ENCODE results near the gene CBX2. TPM values are rescaled to one million over a fixed set of nuclear protein-coding genes. Genes with fewer than 3 reads are reported as not detected.
A peak's percentile ranks its signal among the peaks of the same experiment; 100 is the strongest.

Gene CBX2
- total RNA-seq, 1 donor: 0.63 TPM

DNA sequence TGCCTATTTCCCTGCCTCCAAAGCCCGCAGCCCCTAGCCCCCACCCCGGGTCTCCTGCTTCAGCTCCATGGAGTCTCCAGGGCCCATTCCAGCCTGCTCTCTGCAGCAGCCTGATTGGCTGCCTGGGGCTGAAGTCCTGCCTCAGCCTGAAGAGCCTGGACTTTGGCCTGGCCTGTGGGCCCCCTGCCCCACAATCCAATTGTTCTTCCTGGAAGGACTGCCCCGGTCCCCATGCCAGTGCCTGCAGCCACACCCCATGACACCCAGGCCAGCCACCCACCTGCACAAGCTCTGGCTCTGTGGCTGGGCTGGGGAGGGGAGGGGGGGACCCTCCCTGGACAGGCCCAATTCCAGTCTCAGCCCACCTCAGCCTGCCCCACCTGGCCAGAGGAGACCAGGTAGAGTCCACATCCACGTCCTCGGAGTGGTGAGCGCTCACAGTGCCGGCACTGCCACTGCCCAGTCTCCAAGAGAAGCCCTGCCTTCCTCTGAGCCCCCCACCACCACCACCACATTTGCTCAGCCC lies 34.9 kb upstream of the CBX2 start:
- TF ChIP-seq, protein P1, sequence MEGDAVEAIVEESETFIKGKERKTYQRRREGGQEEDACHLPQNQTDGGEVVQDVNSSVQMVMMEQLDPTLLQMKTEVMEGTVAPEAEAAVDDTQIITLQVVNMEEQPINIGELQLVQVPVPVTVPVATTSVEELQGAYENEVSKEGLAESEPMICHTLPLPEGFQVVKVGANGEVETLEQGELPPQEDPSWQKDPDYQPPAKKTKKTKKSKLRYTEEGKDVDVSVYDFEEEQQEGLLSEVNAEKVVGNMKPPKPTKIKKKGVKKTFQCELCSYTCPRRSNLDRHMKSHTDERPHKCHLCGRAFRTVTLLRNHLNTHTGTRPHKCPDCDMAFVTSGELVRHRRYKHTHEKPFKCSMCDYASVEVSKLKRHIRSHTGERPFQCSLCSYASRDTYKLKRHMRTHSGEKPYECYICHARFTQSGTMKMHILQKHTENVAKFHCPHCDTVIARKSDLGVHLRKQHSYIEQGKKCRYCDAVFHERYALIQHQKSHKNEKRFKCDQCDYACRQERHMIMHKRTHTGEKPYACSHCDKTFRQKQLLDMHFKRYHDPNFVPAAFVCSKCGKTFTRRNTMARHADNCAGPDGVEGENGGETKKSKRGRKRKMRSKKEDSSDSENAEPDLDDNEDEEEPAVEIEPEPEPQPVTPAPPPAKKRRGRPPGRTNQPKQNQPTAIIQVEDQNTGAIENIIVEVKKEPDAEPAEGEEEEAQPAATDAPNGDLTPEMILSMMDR (IDR thresholded peaks at IDR 0.05; ENCODE audit: insufficient read depth, low read length): no peak
- no peak for DNase-seq (ENCODE audit: low read depth)
- no peak overlapping the region for H3K4me3 ChIP-seq (ENCODE audit: low read depth, low read length)

- DNase-seq (ENCODE audit: low read depth): no peak
- TF ChIP-seq, protein P1 (IDR thresholded peaks at IDR 0.05; ENCODE audit: insufficient read depth, low read length): no peak
- no peak overlapping the region for H3K4me3 ChIP-seq (ENCODE audit: low read depth, low read length)
These were observed 34.3 kb upstream of the CBX2 start for GRCh38 chr17:79743614-79744013.

DNA sequence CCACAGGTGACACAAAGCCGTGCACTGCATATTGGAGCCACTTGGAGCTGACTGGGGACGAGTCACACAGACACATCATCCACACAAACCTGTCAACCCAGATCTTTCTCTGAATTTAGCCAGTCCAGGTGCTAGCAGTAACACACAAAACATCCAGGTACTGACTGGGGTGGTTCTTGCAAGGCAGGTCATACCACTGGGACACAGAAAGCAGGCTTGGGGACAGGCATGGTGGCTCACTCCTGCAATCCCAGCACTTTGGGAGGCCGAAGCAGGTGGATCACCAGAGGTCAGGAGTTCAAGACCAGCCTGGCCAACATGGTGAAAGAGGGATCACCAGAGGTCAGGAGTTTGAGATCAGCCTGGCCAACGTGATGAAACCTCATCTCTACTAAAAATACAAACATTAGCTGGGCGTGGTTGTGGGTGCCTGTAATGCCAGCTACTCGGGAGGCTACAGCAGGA lies 32.3 kb upstream of the CBX2 start:
- TF ChIP-seq, protein P1 (IDR thresholded peaks at IDR 0.05; ENCODE audit: insufficient read depth, low read length): no peak
- no peak overlapping the region for H3K4me3 ChIP-seq (ENCODE audit: low read depth, low read length)
- DNase-seq (ENCODE audit: low read depth): no peak

DNA sequence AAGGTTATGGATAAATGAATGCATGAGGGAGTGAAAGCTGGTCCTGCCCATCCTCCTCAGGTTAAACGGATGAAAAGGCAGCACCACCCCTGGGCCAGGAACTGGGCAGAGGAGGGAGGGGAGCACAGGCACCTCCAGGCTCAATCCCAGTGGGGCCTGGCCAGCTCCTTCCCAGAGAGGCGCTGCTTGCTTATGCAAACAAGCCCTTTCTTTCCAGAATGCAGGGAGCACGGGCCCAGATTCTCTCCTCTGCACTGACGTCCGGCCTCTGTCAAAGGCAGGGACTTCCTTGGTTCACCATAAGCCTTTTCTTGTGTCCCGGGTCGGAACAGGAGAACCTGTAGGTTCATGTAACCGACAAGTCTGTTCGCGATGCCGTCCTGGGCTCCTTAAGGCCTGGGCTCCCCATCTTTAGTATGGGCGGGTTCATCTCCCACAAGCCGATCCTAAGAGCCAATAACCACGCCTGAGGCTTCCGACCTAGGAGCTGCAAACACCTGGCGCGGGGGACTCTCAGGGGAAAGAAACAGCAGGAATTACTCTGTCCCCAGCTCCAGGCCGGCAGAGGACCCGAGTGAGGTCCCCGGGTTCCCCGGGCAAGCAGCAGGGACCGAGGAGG lies 30.9 kb upstream of the CBX2 start:
- TF ChIP-seq, protein P1 (IDR thresholded peaks at IDR 0.05; ENCODE audit: insufficient read depth, low read length): no peak
- no peak overlapping the region for H3K4me3 ChIP-seq (ENCODE audit: low read depth, low read length)
- peak; percentile 7 for DNase-seq (ENCODE audit: low read depth)

DNA sequence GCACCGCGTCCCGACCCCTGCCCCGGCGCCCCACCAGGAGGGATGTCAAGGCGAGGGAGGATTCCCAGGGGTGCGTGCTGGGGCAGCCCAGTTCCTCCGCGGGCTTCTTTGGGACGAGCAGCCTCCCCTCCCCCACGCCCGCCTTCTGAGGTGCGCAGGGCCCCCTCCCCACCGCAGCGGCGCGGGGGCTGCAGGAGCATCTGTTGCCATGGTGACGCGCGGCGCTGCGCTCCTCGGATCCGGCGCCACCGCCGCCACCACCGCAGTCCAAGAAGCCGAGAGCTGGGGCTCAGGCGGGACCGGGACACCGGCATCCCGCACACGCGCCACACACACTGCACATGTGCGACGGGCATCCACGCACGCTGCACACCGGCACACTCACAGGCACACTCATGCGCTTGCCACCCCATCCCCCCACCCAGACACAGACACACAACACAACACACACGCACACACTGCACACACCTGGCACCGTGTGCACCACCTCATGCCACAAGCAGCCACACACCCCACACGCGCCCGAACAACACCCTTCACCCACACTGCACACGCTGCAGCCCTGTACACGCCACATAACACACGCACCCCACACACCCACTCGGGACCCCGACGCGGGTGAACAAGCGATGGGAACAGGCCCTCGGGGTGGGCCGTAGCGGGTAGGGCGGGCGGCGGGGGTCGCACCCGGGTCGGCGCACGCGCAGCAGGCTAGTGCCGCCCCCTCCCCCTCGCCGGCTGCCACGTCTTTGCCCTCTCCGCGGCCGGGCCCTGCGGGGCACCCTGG lies 30.2 kb upstream of the CBX2 start:
- H3K4me3 ChIP-seq (ENCODE audit: low read depth, low read length): no peak overlapping the region
- DNase-seq (ENCODE audit: low read depth): no peak
- TF ChIP-seq, protein P1 (IDR thresholded peaks at IDR 0.05; ENCODE audit: insufficient read depth, low read length): no peak

DNA sequence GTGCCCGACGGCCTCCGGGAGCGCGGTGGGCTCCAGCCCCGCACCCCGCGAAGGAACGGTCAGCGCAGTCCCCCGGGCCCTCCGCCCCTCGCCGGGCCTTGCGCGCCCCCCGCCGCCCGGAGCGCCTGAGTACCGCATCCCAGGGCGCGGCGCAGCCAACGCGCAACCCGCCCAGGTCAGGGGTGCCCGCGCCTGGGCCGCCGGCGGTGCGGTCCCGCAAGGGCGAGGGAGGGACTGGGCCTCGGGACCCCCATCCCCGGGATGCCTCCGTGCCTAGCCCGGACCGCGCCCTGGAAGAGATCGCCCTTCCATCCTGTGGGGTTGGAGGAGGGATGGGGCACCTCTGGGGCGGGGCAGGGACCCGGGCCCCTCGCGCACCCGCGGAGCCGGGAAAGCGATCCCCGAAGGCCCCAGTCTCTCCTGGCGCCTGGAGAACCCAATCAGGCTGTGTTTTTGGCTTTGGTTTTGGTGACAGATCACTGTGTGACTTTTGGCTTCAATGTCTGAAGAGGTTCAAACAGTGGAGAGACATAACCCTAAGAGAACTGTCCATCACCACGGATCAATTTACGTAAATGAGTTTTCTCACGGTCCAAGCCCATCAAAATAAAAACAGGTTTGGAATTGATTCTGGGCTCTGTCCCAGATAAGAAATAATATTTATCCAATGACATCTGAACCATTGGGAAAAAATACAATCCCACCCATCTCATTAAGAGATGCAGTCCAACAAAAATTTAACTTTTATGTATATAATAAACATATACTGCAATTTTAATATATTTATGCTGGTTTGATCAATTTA lies 29.5 kb upstream of the CBX2 start:
- TF ChIP-seq, protein P1 (IDR thresholded peaks at IDR 0.05; ENCODE audit: insufficient read depth, low read length): no peak
- DNase-seq (ENCODE audit: low read depth): no peak
- no peak overlapping the region for H3K4me3 ChIP-seq (ENCODE audit: low read depth, low read length)
